ENCODE results near the gene MOG.

MOG gene

DNA sequence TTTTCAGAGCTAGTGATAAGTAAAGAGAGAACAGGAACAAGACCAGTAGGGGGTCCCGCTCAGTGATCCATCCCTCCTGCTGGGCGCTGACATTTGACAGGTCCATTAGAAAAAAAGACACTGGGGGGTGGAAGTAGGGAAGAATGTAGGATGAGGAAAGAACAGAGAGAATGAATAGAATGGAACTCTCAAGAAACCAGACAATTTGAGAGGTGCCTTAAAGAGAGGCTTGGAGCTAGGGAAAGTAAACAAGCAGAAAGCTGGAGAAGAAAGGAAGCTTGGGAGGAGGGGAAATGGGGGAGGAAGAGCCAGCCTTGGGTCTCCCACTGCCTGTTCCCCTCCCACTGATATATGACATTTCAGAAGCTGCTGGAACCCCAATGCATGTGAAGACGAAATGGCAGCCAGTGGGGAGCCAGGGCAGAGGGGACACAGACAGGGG, 32.4 kb upstream of the MOG start:
- no peak overlapping the region for H3K4me2 ChIP-seq (ENCODE audit: insufficient read depth, low read length)
- no peak for DNase-seq
- H3K9me3 ChIP-seq (ENCODE audit: insufficient read depth, low read length, severe bottlenecking): no peaks in the 10 kb centered on the region
- H3K4me1 ChIP-seq (ENCODE audit: insufficient read depth, low read length): peaks cover 15% of the 10 kb centered on the region
- no peaks in the 10 kb centered on the region for H3K27me3 ChIP-seq (ENCODE audit: insufficient read depth, low read length, poor library complexity)
- no peak overlapping the region for H2AFZ ChIP-seq (ENCODE audit: low read depth, low read length)
- H3K27ac ChIP-seq (ENCODE audit: low read length): no peak overlapping the region
- TF ChIP-seq, protein P1, sequence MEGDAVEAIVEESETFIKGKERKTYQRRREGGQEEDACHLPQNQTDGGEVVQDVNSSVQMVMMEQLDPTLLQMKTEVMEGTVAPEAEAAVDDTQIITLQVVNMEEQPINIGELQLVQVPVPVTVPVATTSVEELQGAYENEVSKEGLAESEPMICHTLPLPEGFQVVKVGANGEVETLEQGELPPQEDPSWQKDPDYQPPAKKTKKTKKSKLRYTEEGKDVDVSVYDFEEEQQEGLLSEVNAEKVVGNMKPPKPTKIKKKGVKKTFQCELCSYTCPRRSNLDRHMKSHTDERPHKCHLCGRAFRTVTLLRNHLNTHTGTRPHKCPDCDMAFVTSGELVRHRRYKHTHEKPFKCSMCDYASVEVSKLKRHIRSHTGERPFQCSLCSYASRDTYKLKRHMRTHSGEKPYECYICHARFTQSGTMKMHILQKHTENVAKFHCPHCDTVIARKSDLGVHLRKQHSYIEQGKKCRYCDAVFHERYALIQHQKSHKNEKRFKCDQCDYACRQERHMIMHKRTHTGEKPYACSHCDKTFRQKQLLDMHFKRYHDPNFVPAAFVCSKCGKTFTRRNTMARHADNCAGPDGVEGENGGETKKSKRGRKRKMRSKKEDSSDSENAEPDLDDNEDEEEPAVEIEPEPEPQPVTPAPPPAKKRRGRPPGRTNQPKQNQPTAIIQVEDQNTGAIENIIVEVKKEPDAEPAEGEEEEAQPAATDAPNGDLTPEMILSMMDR (IDR thresholded peaks at IDR 0.05; ENCODE audit: borderline replicate concordance, extremely low read depth, low read length, poor library complexity, severe bottlenecking): no peak
- TF ChIP-seq EZH2 (IDR thresholded peaks at IDR 0.05; ENCODE audit: borderline replicate concordance, low read depth, low read length, severe bottlenecking): no peak
- H4K20me1 ChIP-seq (ENCODE audit: insufficient read depth, low read length): no peaks in the 10 kb centered on the region
- H3K36me3 ChIP-seq (ENCODE audit: insufficient read depth, low read length): peaks cover 26% of the 10 kb centered on the region
- no peak overlapping the region for H3K4me3 ChIP-seq (ENCODE audit: low read depth in 1 of 2, low read length in 2 of 2)
- no peaks in the 10 kb centered on the region for H3K79me2 ChIP-seq (ENCODE audit: insufficient read depth, low read length)
- H3K9ac ChIP-seq (ENCODE audit: low read depth, low read length): no peak overlapping the region
- ATAC-seq (ENCODE audit: insufficient read depth, low read depth): no peak

DNA sequence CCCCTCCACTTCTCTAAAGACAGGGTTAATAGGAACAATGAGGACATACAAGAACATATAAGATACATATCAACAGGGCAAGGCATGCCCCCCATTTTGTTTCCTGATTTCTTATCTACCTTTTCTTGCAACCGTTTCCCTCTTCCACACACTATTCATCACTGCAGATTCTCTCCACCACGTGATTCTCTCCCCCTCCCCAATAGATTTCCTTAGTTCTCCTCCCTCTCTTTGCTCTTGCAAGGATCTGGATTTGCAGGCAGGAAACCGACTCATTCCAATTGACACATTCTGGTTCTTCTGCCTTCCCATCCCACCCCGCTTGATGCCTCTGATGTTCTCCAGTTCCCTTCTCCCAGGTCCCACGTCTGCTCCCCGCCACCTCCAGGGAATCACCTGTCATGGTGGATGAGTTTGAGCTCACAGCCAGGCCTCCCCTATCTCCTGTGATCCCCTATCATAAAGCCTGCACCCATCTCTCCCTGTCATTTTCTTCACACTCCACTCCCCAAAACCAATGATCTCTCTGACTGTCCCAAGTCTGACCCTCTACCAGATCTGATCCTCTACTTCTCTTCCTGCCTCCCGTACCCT, 31.5 kb upstream of the MOG start:
- TF ChIP-seq, protein P1 (IDR thresholded peaks at IDR 0.05; ENCODE audit: borderline replicate concordance, extremely low read depth, low read length, poor library complexity, severe bottlenecking): no peak
- no peak for TF ChIP-seq EZH2 (IDR thresholded peaks at IDR 0.05; ENCODE audit: borderline replicate concordance, low read depth, low read length, severe bottlenecking)
- Histone ChIP-seq H4K20me1 (ENCODE audit: insufficient read depth, low read length) (0 out of 2 replicates have a peak, but pooled peaks cover 3% of the 10 kb centered on the region), H3K4me1 (ENCODE audit: insufficient read depth, low read length) (peaks cover 24% of the 10 kb centered on the region), H3K4me3 (ENCODE audit: low read depth in 1 of 2, low read length in 2 of 2) (no peak overlapping the region), H3K4me2 (ENCODE audit: insufficient read depth, low read length) (no peak overlapping the region), H3K79me2 (ENCODE audit: insufficient read depth, low read length) (no peaks in the 10 kb centered on the region), H3K9ac (ENCODE audit: low read depth, low read length) (no peak overlapping the region), H3K9me3 (ENCODE audit: insufficient read depth, low read length, severe bottlenecking) (no peaks in the 10 kb centered on the region), H3K27me3 (ENCODE audit: insufficient read depth, low read length, poor library complexity) (no peaks in the 10 kb centered on the region), H3K27ac (ENCODE audit: low read length) (no peak overlapping the region), H3K36me3 (ENCODE audit: insufficient read depth, low read length) (peaks cover 20% of the 10 kb centered on the region), H2AFZ (ENCODE audit: low read depth, low read length) (no peak overlapping the region)
- ATAC-seq (ENCODE audit: insufficient read depth, low read depth) (no peak), DNase-seq (no peak)

DNA sequence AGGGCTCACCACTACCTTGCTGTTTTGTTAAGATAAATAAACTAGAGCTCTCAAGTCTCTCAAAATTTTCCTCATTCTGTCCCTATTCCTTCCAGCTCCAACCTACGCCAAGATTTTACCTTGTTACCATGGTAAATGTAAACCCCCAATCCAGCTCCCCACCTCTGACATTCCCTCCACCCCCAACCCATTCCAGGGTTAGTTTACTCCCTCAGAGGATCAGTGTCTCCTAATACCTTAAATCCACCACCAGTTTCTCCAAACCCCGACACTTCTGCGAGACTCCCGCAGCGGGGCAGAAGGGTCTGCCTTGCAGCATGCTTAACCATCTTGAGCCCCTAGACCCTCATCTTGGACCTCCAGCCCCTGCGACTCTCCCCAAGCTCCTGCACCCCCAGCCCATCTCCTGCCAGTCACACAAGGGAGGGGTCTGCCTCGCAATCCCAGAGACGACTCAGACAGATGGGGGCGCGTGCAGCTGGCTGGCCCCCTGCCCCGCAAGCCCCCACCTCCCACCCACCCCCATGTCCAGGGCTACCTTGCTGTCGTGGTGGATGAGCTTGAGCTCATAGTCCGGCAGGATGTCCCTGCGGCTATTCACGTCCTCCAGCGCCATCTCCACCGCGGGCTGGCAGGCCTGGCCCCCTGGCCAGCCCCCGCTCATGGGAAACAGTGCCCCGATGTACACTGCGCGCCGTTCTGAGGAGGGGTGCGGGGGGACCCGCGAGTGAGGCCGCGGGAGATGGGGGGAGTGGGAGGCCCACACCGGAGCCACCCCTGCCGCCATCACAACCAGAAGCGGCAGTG, 29.7 kb upstream of the MOG start:
- H3K9ac ChIP-seq (ENCODE audit: low read depth, low read length): no peak overlapping the region
- H3K27ac ChIP-seq (ENCODE audit: low read length): no peak overlapping the region
- H3K79me2 ChIP-seq (ENCODE audit: insufficient read depth, low read length): no peaks in the 10 kb centered on the region
- H3K4me2 ChIP-seq (ENCODE audit: insufficient read depth, low read length): no peak overlapping the region
- H3K36me3 ChIP-seq (ENCODE audit: insufficient read depth, low read length): peaks cover 11% of the 10 kb centered on the region; the same call in 1 of the 2 replicates
- peaks cover 38% of the 10 kb centered on the region for H3K4me1 ChIP-seq (ENCODE audit: insufficient read depth, low read length)
- TF ChIP-seq, protein P1 (IDR thresholded peaks at IDR 0.05; ENCODE audit: borderline replicate concordance, extremely low read depth, low read length, poor library complexity, severe bottlenecking): no peak
- TF ChIP-seq EZH2 (IDR thresholded peaks at IDR 0.05; ENCODE audit: borderline replicate concordance, low read depth, low read length, severe bottlenecking): no peak
- H3K27me3 ChIP-seq (ENCODE audit: insufficient read depth, low read length, poor library complexity): no peaks in the 10 kb centered on the region
- H4K20me1 ChIP-seq (ENCODE audit: insufficient read depth, low read length): 0 out of 2 replicates have a peak, but pooled peaks cover 7% of the 10 kb centered on the region
- H3K4me3 ChIP-seq (ENCODE audit: low read depth in 1 of 2, low read length in 2 of 2): no peak overlapping the region
- no peak overlapping the region for H2AFZ ChIP-seq (ENCODE audit: low read depth, low read length)
- ATAC-seq (ENCODE audit: insufficient read depth, low read depth) (no peak), DNase-seq (no peak)
- H3K9me3 ChIP-seq (ENCODE audit: insufficient read depth, low read length, severe bottlenecking): no peaks in the 10 kb centered on the region
